Adrenal gland (tissue), 12 donors: Measurements from ENCODE around the gene MAPRE3. TPM values are rescaled to one million over a fixed set of nuclear protein-coding genes. Genes with fewer than 3 reads are reported as not detected.

Experiments used
- DNase-seq, 7 donors: peaks; one replicate each; pipeline ENCODE4 v3.0.0-alpha.2; 2019 to 2020
- H3K27ac ChIP-seq, 5 donors: fragments of 200-600 bp; sonication (generic) in 4 of 5; 1 replicate in 3 of 5; 2 replicates in 2 of 5; pipeline versions ENCODE4 v1.5.1 to v1.8.0; 2016 to 2020; ENCODE audit warnings: mild to moderate bottlenecking in 1 of 5
- H3K27me3 ChIP-seq: fragments of 200-600 bp; 2 replicates; pipeline ENCODE4 v1.8.0; 2021
- H3K36me3 ChIP-seq, 2 donors: fragments of 200-600 bp; replicated peaks in 1 of 2; 1 replicate in 1 of 2; 2 replicates in 1 of 2; pipeline versions ENCODE4 v1.5.1 to v1.8.0; 2018 to 2022
- H3K4me1 ChIP-seq, 2 donors: fragments of 200-600 bp; replicated peaks in 1 of 2; 1 replicate in 1 of 2; 2 replicates in 1 of 2; pipeline versions ENCODE4 v1.5.1 to v1.8.0; 2018 to 2021
- H3K4me3 ChIP-seq, 4 donors: fragments of 200-600 bp; sonication (generic) in 3 of 4; one replicate each; pipeline ENCODE4 v1.5.1; 2016 to 2018
- H3K9me3 ChIP-seq, 3 donors: fragments of 200-600 bp; sonication (generic) in 1 of 3; replicated peaks in 1 of 3; 1 replicate in 2 of 3; 2 replicates in 1 of 3; pipeline versions ENCODE4 v1.5.1 to v1.8.0; 2016 to 2021
- CTCF ChIP-seq, 6 experiments: fragments of 450-650 bp in 4 of 6; fragments of 200-600 bp in 2 of 6; sonication (generic) in 1 of 6; IDR thresholded peaks; 1 replicate in 5 of 6; 2 replicates in 1 of 6; pipeline versions ENCODE4 v1.5.1 to v1.8.0; 2016 to 2021; ENCODE audit warnings: antibody characterized with exemption in 6 of 6, mild to moderate bottlenecking in 2 of 6, moderate library complexity in 1 of 6
- POLR2A ChIP-seq, 2 donors: fragments of 450-650 bp; IDR thresholded peaks; one replicate each; pipeline ENCODE4 v1.6.1; 2017; ENCODE audit warnings: antibody characterized with exemption in 2 of 2, mild to moderate bottlenecking in 2 of 2, moderate library complexity in 1 of 2
- WGBS, 4 donors: extraction: QIAGEN DNeasy Blood & Tissue Kit in 2 of 4; methylation state at CpG; one replicate each; pipeline versions ENCODE4 v1.1.5 to v1.1.7; 2013 to 2017; 5-methylcytosine and 5-hydroxymethylcytosine counted together
- intact Hi-C, 2 donors: fragments of 100-400 bp; cut with DNase I; formaldehyde crosslinking; loops; one replicate each; pipeline versions ENCODE4 v1.14.1 to v1.15.0; 2022 to 2023
- polyA plus RNA-seq, 3 donors: library from polyadenylated mRNA; stranded (reverse); fragments of 200-250 nt in 2 of 3; fragments of 350-450 nt in 1 of 3; fragmentation: Illumina TruSeq in 1 of 3; extraction: RNeasy Lipid Tissue Mini Kit (QIAGEN cat#74804) in 1 of 3; gene quantifications; one replicate each; pipeline ENCODE4 v1.2.3, GENCODE V29; 2013 to 2014
- total RNA-seq, 9 donors: library from RNA; depleted of rRNA in 4 of 9; stranded (reverse); fragments of >200 nt in 4 of 9; fragments of 120-200 nt in 1 of 9; fragmentation: NEBNext Ultra II Directional in 1 of 9; extraction: Animal tissue kit (Norgen Biotek cat#: 25700) in 1 of 9; gene quantifications; one replicate each; pipeline versions ENCODE4 v1.1.0 to v1.2.4, GENCODE V29; 2013 to 2023
- donor health status: healthy with polysubstance abuse.
- donor health status: Bipolar disorder and iron deficiency.
- donor health status: DM: yes; HTN: yes; CAD: no.
- donor health status: DM: no; HTN: no; CAD: no.
- donor health status: DM: no; HTN: no; CAD: no.
- donor health status: DM: yes; HTN: yes; CAD: no.

Gene MAPRE3
- total and polyA plus RNA-seq, 12 donors = 11.0 to 73.0 (median 19.3) TPM

- whole genome bisulfite sequencing, 4 donors = 23 to 46% (median 34%) methylated on average over 2 of the region's 2 CpGs
- H3K9me3 ChIP-seq = no peaks in the 10 kb centered on the region
- intact Hi-C loops = no loop called here
- peak; percentile 57 to 94 (median 86) for DNase-seq
- H3K36me3 ChIP-seq = no peaks in the 10 kb centered on the region
- peak overlapping the region in 1 of 5 donors; percentile 4 for H3K27ac ChIP-seq
- TF ChIP-seq CTCF (IDR thresholded peaks at IDR 0.05) = peak; percentile 17 to 61 (median 51)
- no peak for TF ChIP-seq POLR2A (IDR thresholded peaks at IDR 0.05)
- H3K4me1 ChIP-seq = no peaks in the 10 kb centered on the region
- no peaks in the 10 kb centered on the region for H3K27me3 ChIP-seq
- H3K4me3 ChIP-seq = no peak overlapping the region
Observed at GRCh38 chr2:26982102-26982742, 11.8 kb downstream of the MAPRE3 start.

GRCh38 chr2:26983746-26984145 is 13.3 kb downstream of the MAPRE3 start:
- H3K4me3 ChIP-seq = no peak overlapping the region
- H3K36me3 ChIP-seq = no peaks in the 10 kb centered on the region
- H3K4me1 ChIP-seq = no peaks in the 10 kb centered on the region
- H3K27ac ChIP-seq = no peak overlapping the region
- H3K27me3 ChIP-seq = no peaks in the 10 kb centered on the region
- 76 to 85% (median 77%) methylated on average over 3 of the region's 3 CpGs for WGBS, 4 donors
- intact Hi-C loops = no loop called here
- TF ChIP-seq POLR2A (IDR thresholded peaks at IDR 0.05) (no peak), CTCF (IDR thresholded peaks at IDR 0.05) (no peak)
- no peaks in the 10 kb centered on the region for H3K9me3 ChIP-seq
- no peak for DNase-seq

GRCh38 chr2:26985807-26986206 is 15.4 kb downstream of the MAPRE3 start:
- 88 to 97% (median 93%) methylated on average over 4 of the region's 4 CpGs for WGBS, 4 donors

GRCh38 chr2:26986576-26986975 is 16.1 kb downstream of the MAPRE3 start:
- Histone ChIP-seq H3K27me3 (no peaks in the 10 kb centered on the region), H3K9me3 (no peaks in the 10 kb centered on the region), H3K36me3 (no peaks in the 10 kb centered on the region), H3K4me1 (no peaks in the 10 kb centered on the region), H3K4me3 (no peak overlapping the region), H3K27ac (no peak overlapping the region)
- intact Hi-C loops = no loop called here
- TF ChIP-seq CTCF (IDR thresholded peaks at IDR 0.05) (no peak), POLR2A (IDR thresholded peaks at IDR 0.05) (no peak)
- DNase-seq = no peak
- 83 to 93% (median 87%) methylated on average over 5 of the region's 5 CpGs for WGBS, 4 donors

More at GRCh38 chr2:26985807-26986206, 15.4 kb downstream of the MAPRE3 start:
- no peaks in the 10 kb centered on the region for H3K36me3 ChIP-seq
- no peak overlapping the region for H3K4me3 ChIP-seq
- no peaks in the 10 kb centered on the region for H3K27me3 ChIP-seq
- no peak for DNase-seq
- H3K9me3 ChIP-seq = no peaks in the 10 kb centered on the region
- no peak overlapping the region for H3K27ac ChIP-seq
- TF ChIP-seq CTCF (IDR thresholded peaks at IDR 0.05) (no peak), POLR2A (IDR thresholded peaks at IDR 0.05) (no peak)
- intact Hi-C loops = no loop called here
- no peaks in the 10 kb centered on the region for H3K4me1 ChIP-seq
